Stimulated activated CD4-positive, alpha-beta T cell treated with anti-CD3 and anti-CD28 coated beads, Interleukin-2, amount 100 ng/mL, for 4 hours (primary cell): Measurements from ENCODE around the gene SH3BP1.

Experiments
- DNase-seq: peaks from one replicate; pipeline ENCODE4 v3.0.0-alpha.2; 2020; ENCODE audit warnings: low read depth

Gene SH3BP1

GRCh38 chr22:37616201-37617083 lies 23.0 kb upstream of the SH3BP1 start:
- DNase-seq: no peak

- DNase-seq: no peak
These were observed 22.0 kb upstream of the SH3BP1 start for GRCh38 chr22:37617431-37617830.

GRCh38 chr22:37618072-37618656 lies 21.3 kb upstream of the SH3BP1 start:
- DNase-seq: no peak

- no peak for DNase-seq
These were observed 20.8 kb upstream of the SH3BP1 start for GRCh38 chr22:37618674-37619073.

- DNase-seq: no peak
These were observed 19.5 kb upstream of the SH3BP1 start for GRCh38 chr22:37619991-37620390.

GRCh38 chr22:37621352-37621860 lies 18.1 kb upstream of the SH3BP1 start:
- DNase-seq: no peak

GRCh38 chr22:37623075-37624016 lies 16.1 kb upstream of the SH3BP1 start:
- peak; percentile 59 for DNase-seq

- no peak for DNase-seq
These were observed 15.5 kb upstream of the SH3BP1 start for GRCh38 chr22:37624017-37624365.

GRCh38 chr22:37624876-37625275 lies 14.6 kb upstream of the SH3BP1 start:
- DNase-seq: no peak

- no peak for DNase-seq
These were observed 13.7 kb upstream of the SH3BP1 start for GRCh38 chr22:37625737-37626136.

GRCh38 chr22:37626144-37626543 lies 13.3 kb upstream of the SH3BP1 start:
- DNase-seq: no peak

- DNase-seq: no peak
These were observed 12.9 kb upstream of the SH3BP1 start for GRCh38 chr22:37626556-37627075.

GRCh38 chr22:37627121-37627520 lies 12.3 kb upstream of the SH3BP1 start:
- DNase-seq: no peak

- peak; percentile 28 for DNase-seq
These were observed 11.9 kb upstream of the SH3BP1 start for GRCh38 chr22:37627545-37627944.

GRCh38 chr22:37628830-37629229 lies 10.6 kb upstream of the SH3BP1 start:
- no peak for DNase-seq

GRCh38 chr22:37629928-37630327 lies 9.5 kb upstream of the SH3BP1 start:
- DNase-seq: no peak

- DNase-seq: no peak
These were observed 8.5 kb upstream of the SH3BP1 start for GRCh38 chr22:37630839-37631435.

GRCh38 chr22:37631448-37632173 lies 7.9 kb upstream of the SH3BP1 start:
- no peak for DNase-seq

GRCh38 chr22:37632174-37633088 lies 7.0 kb upstream of the SH3BP1 start:
- DNase-seq: no peak

- no peak for DNase-seq
These were observed 6.3 kb upstream of the SH3BP1 start for GRCh38 chr22:37633089-37633624.
